Right atrium auricular region (tissue), 2 donors: ENCODE measurements around the gene STK4. TPM values are rescaled to one million over a fixed set of nuclear protein-coding genes. Genes with fewer than 3 reads are reported as not detected.
A peak's percentile ranks its signal among the peaks of the same experiment; 100 is the strongest.

Experiments
- DNase-seq: peaks from one replicate; pipeline ENCODE4 v3.0.0-alpha.2; 2019; ENCODE audit warnings: low spot score
- H3K27ac ChIP-seq, 2 donors: fragments of 200-600 bp; sonication (generic); 1 replicate in 1 of 2; 2 replicates in 1 of 2; pipeline ENCODE4 v1.5.1; 2016 to 2019
- H3K27me3 ChIP-seq, 2 donors: fragments of 200-600 bp; sonication (generic); one replicate each; pipeline versions ENCODE4 v1.5.1 to v1.6.0; 2017 to 2019
- H3K36me3 ChIP-seq: fragments of 200-600 bp; sonication (generic); one replicate; pipeline ENCODE4 v1.5.1; 2016
- H3K4me1 ChIP-seq, 2 donors: fragments of 200-600 bp; sonication (generic); one replicate each; pipeline versions ENCODE4 v1.5.1 to v1.6.0; 2017 to 2019
- H3K4me3 ChIP-seq, 2 donors: fragments of 200-600 bp; sonication (generic); 1 replicate in 1 of 2; 2 replicates in 1 of 2; pipeline ENCODE4 v1.5.1; 2017 to 2019; ENCODE audit warnings: mild to moderate bottlenecking in 1 of 2, moderate library complexity in 1 of 2
- H3K9me3 ChIP-seq, 2 donors: fragments of 200-600 bp; sonication (generic); one replicate each; pipeline ENCODE4 v1.5.1; 2019
- total RNA-seq, 2 donors: library from RNA; depleted of rRNA; stranded (reverse); fragments of >200 nt; gene quantifications; one replicate each; pipeline ENCODE4 v1.1.0, GENCODE V29; 2016
- TF ChIP-seq, protein P1 (sequence below), 2 donors: fragments of 200-600 bp; sonication (generic); IDR thresholded peaks; one replicate each; pipeline ENCODE4 v1.5.1; 2019; ENCODE audit warnings: antibody characterized with exemption in 2 of 2

Gene STK4
- total RNA-seq, 2 donors from 2014 or later: 7.3 to 12.6 TPM

DNA sequence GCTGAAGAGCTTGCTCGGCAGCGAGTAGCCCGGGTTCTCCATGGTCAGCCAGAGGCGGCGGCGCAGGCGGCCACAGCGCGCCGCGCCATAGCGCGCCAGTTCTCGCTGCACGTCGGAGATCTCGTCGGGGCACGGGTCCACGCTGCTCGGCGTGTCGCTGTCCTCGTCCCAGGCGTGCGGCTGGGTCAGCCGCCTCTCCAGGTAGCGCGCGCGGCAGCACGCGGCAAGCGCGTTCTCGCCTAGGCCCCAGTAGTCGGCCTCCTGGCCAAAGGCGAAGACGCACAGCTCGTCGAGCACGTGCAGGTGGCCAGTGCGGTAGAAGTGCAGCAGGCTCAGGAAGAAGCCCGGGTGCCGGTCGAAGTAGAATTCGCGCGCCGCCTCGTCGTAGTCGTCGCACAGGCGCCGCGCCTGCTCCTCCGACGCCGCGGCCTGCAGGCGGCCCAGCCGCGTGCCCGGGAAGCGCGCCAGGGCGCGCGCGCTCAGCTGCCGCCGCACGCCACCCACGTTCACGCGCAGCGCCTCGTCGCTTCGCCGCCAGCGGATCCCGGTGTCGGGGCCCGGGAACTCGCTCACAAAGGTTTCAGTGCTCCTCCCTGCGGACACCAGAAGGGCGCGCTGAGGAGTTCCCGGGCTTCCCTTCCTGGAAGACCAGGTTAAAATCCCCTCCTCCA, 131.9 kb downstream of the STK4 start:
- TF ChIP-seq, protein P1, sequence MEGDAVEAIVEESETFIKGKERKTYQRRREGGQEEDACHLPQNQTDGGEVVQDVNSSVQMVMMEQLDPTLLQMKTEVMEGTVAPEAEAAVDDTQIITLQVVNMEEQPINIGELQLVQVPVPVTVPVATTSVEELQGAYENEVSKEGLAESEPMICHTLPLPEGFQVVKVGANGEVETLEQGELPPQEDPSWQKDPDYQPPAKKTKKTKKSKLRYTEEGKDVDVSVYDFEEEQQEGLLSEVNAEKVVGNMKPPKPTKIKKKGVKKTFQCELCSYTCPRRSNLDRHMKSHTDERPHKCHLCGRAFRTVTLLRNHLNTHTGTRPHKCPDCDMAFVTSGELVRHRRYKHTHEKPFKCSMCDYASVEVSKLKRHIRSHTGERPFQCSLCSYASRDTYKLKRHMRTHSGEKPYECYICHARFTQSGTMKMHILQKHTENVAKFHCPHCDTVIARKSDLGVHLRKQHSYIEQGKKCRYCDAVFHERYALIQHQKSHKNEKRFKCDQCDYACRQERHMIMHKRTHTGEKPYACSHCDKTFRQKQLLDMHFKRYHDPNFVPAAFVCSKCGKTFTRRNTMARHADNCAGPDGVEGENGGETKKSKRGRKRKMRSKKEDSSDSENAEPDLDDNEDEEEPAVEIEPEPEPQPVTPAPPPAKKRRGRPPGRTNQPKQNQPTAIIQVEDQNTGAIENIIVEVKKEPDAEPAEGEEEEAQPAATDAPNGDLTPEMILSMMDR (IDR thresholded peaks at IDR 0.05): no peak
- peak overlapping the region; percentile 8 to 31 for H3K4me3 ChIP-seq
- no peak overlapping the region for H3K27ac ChIP-seq
- peaks cover 0 to 19% of the 10 kb centered on the region in 2 donors for H3K4me1 ChIP-seq
- DNase-seq: no peak
- no peaks in the 10 kb centered on the region for H3K36me3 ChIP-seq
- peaks cover 0 to 5% of the 10 kb centered on the region in 2 donors for H3K27me3 ChIP-seq
- no peaks in the 10 kb centered on the region for H3K9me3 ChIP-seq

- H3K4me1 ChIP-seq: peaks cover 0 to 16% of the 10 kb centered on the region in 2 donors
- H3K36me3 ChIP-seq: no peaks in the 10 kb centered on the region
- H3K9me3 ChIP-seq: no peaks in the 10 kb centered on the region
- peak within 1 kb of the TSS in 1 of 2 donors; percentile 14 for H3K4me3 ChIP-seq
- H3K27me3 ChIP-seq: peaks cover 0 to 5% of the 10 kb centered on the region in 2 donors
- no peak within 1 kb of the TSS for H3K27ac ChIP-seq
- TF ChIP-seq, protein P1 (IDR thresholded peaks at IDR 0.05): no peak
- no peak for DNase-seq
These were observed 134.4 kb downstream of the STK4 start, which contains the start of gene KCNS1 for GRCh38 chr20:45100563-45101245. Gene KCNS1, minus strand, starts transcription at chr20:45101127. Its CDS starts 1,891 bp downstream, at chr20:45099236.

GRCh38 chr20:45101333-45101850, 135.1 kb downstream of the STK4 start:
- TF ChIP-seq, protein P1 (IDR thresholded peaks at IDR 0.05): no peak
- Histone ChIP-seq H3K27me3 (peaks cover 0 to 5% of the 10 kb centered on the region in 2 donors), H3K4me3 (no peak overlapping the region), H3K27ac (no peak overlapping the region), H3K36me3 (no peaks in the 10 kb centered on the region), H3K9me3 (no peaks in the 10 kb centered on the region), H3K4me1 (peaks cover 0 to 13% of the 10 kb centered on the region in 2 donors)
- DNase-seq: no peak

DNA sequence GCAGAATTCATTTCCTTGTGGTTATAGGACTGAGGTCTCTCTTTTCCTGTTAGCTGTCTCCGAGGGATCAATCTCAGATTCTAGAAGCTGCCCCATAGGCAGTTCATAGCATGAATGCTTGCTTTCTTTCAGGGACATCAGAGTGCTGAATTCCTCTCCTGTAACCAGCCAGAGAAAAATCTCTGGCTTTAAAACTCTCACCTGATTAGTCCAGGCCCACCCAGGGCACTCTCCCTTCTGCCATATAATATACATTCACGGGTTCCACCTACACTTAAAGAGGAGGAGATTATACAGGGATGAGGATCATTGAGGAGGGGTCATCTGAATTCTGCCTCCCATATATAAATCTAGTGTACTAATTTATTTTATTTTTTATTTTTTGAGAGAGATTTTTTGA, 136.8 kb downstream of the STK4 start:
- Histone ChIP-seq H3K4me3 (no peak overlapping the region), H3K27me3 (peaks cover 0 to 2% of the 10 kb centered on the region in 2 donors)
- TF ChIP-seq, protein P1 (IDR thresholded peaks at IDR 0.05): no peak

GRCh38 chr20:45104786-45105185, 138.5 kb downstream of the STK4 start:
- Histone ChIP-seq H3K4me3 (no peak overlapping the region), H3K27ac (no peak overlapping the region), H3K9me3 (no peaks in the 10 kb centered on the region), H3K27me3 (no peaks in the 10 kb centered on the region), H3K4me1 (no peaks in the 10 kb centered on the region), H3K36me3 (no peaks in the 10 kb centered on the region)
- TF ChIP-seq, protein P1 (IDR thresholded peaks at IDR 0.05): no peak
- no peak for DNase-seq

More for the DNA sequence above, 136.8 kb downstream of the STK4 start:
- peaks cover 0 to 5% of the 10 kb centered on the region in 2 donors for H3K4me1 ChIP-seq
- no peaks in the 10 kb centered on the region for H3K36me3 ChIP-seq
- H3K27ac ChIP-seq: no peak overlapping the region
- no peak for DNase-seq
- H3K9me3 ChIP-seq: no peaks in the 10 kb centered on the region
